Ureter (tissue), 1 donor: ENCODE data around the gene CLDN2. TPM values are rescaled to one million over a fixed set of nuclear protein-coding genes. Genes with fewer than 3 reads are reported as not detected.
A peak's percentile ranks its signal among the peaks of the same experiment; 100 is the strongest.
"Not testable (repeated sequence)": the region's sequence is repeated elsewhere in the genome, so short reads cannot be mapped to it uniquely, and the experiment has no call there.

ENCODE experiments used
- DNase-seq: peaks from one replicate; pipeline ENCODE4 v3.0.0-alpha.2; 2020; ENCODE audit warnings: low spot score
- total RNA-seq: library from RNA; stranded (reverse); gene quantifications from one replicate; pipeline ENCODE4 v1.2.4, GENCODE V29; 2023
- donor health status: DM: yes; HTN: yes; CAD: no.

Gene CLDN2
- not detected for total RNA-seq

- DNase-seq, result no peak
These were observed at the start of gene CLDN2 for GRCh38 chrX:106919932-106920452. Gene CLDN2 (plus strand): TSS chrX:106920402. CDS start chrX:106928229, 7,827 bp downstream.

GRCh38 chrX:106872796-106873195 lies 47.4 kb upstream of the CLDN2 start:
- DNase-seq, result not testable (repeated sequence)

GRCh38 chrX:106874075-106874474 lies 46.1 kb upstream of the CLDN2 start:
- no peak for DNase-seq

- DNase-seq, result no peak
These were observed 45.1 kb upstream of the CLDN2 start for GRCh38 chrX:106875151-106875550.

- no peak for DNase-seq
These were observed 30.7 kb upstream of the CLDN2 start for GRCh38 chrX:106889468-106889867.

GRCh38 chrX:106891762-106892460 lies 28.3 kb upstream of the CLDN2 start:
- no peak for DNase-seq

- DNase-seq, result peak; percentile 69
These were observed 25.8 kb upstream of the CLDN2 start for GRCh38 chrX:106894392-106894909.

- no peak for DNase-seq
These were observed 25.2 kb upstream of the CLDN2 start for GRCh38 chrX:106894978-106895452.

GRCh38 chrX:106897259-106897658 lies 22.9 kb upstream of the CLDN2 start:
- no peak for DNase-seq

GRCh38 chrX:106898462-106898861 lies 21.7 kb upstream of the CLDN2 start:
- DNase-seq, result no peak

- DNase-seq, result no peak
These were observed 20.9 kb upstream of the CLDN2 start for GRCh38 chrX:106899276-106899675.

- no peak for DNase-seq
These were observed 20.4 kb upstream of the CLDN2 start for GRCh38 chrX:106899841-106900240.

- DNase-seq, result no peak
These were observed 18.9 kb upstream of the CLDN2 start for GRCh38 chrX:106901341-106901740.

GRCh38 chrX:106901781-106902219 lies 18.4 kb upstream of the CLDN2 start:
- no peak for DNase-seq

- no peak for DNase-seq
These were observed 17.5 kb upstream of the CLDN2 start for GRCh38 chrX:106902684-106903083.

- no peak for DNase-seq
These were observed 16.8 kb upstream of the CLDN2 start, which contains the start of gene RIPPLY1 for GRCh38 chrX:106903291-106903824. Gene RIPPLY1 (minus strand): TSS chrX:106903341. CDS start chrX:106903287, 54 bp downstream.

GRCh38 chrX:106903856-106904528 lies 16.2 kb upstream of the CLDN2 start:
- DNase-seq, result no peak

GRCh38 chrX:106905064-106905708 lies 15.0 kb upstream of the CLDN2 start:
- no peak for DNase-seq

- DNase-seq, result peak; percentile 46
These were observed 13.8 kb upstream of the CLDN2 start for GRCh38 chrX:106906361-106906760.

- no peak for DNase-seq
These were observed 7.3 kb upstream of the CLDN2 start for GRCh38 chrX:106912864-106913263.

- DNase-seq, result no peak
These were observed 2.2 kb upstream of the CLDN2 start for GRCh38 chrX:106917830-106918500.
